ENCODE measurements around the gene ATP1A3. TPM values are rescaled to one million over a fixed set of nuclear protein-coding genes. Genes with fewer than 3 reads are reported as not detected.

Gene ATP1A3
- total RNA-seq, 1 experiment from 2014 or later: 34.2 TPM

- ChIA-PET CTCF (no interaction called here), POLR2A (no interaction called here)
- ATAC-seq (no peak), DNase-seq (ENCODE audit: low spot score) (no peak)
- Mint-ChIP-seq H3K36me3 (no peaks in the 10 kb centered on the region; the same call in 1 of the 2 replicates), H3K4me3 (no peak overlapping the region), H3K27ac (no peak overlapping the region), H3K4me1 (peaks cover 18% of the 10 kb centered on the region), H3K9me3 (no peaks in the 10 kb centered on the region), H3K27me3 (ENCODE audit: low read depth) (peaks cover 2% of the 10 kb centered on the region)
- no peak for TF ChIP-seq ZNF121 (CRISPR knock-in tag; IDR thresholded peaks at IDR 0.05)
- no peak for TF ChIP-seq FOXJ3 (CRISPR knock-in tag; IDR thresholded peaks at IDR 0.05; ENCODE audit: borderline replicate concordance)
- TF ChIP-seq, protein P1, sequence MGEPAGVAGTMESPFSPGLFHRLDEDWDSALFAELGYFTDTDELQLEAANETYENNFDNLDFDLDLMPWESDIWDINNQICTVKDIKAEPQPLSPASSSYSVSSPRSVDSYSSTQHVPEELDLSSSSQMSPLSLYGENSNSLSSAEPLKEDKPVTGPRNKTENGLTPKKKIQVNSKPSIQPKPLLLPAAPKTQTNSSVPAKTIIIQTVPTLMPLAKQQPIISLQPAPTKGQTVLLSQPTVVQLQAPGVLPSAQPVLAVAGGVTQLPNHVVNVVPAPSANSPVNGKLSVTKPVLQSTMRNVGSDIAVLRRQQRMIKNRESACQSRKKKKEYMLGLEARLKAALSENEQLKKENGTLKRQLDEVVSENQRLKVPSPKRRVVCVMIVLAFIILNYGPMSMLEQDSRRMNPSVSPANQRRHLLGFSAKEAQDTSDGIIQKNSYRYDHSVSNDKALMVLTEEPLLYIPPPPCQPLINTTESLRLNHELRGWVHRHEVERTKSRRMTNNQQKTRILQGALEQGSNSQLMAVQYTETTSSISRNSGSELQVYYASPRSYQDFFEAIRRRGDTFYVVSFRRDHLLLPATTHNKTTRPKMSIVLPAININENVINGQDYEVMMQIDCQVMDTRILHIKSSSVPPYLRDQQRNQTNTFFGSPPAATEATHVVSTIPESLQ (CRISPR knock-in tag; IDR thresholded peaks at IDR 0.05): no peak
- TF ChIP-seq ZBTB21 (CRISPR knock-in tag; IDR thresholded peaks at IDR 0.05; ENCODE audit: borderline replicate concordance): no peak
- TF ChIP-seq TEAD4 (CRISPR knock-in tag; IDR thresholded peaks at IDR 0.05): no peak
- no peak for TF ChIP-seq ZNF138 (CRISPR knock-in tag; conservative IDR thresholded peaks at IDR 0.05)
- no peak for TF ChIP-seq RORB (CRISPR knock-in tag; IDR thresholded peaks at IDR 0.05)
- TF ChIP-seq KAT7 (CRISPR knock-in tag; IDR thresholded peaks at IDR 0.05; ENCODE audit: borderline replicate concordance): no peak
- no peak for TF ChIP-seq ZNF416 (CRISPR knock-in tag; IDR thresholded peaks at IDR 0.05)
- no peak for TF ChIP-seq IRF1 (CRISPR knock-in tag; IDR thresholded peaks at IDR 0.05)
- TF ChIP-seq, protein P2, sequence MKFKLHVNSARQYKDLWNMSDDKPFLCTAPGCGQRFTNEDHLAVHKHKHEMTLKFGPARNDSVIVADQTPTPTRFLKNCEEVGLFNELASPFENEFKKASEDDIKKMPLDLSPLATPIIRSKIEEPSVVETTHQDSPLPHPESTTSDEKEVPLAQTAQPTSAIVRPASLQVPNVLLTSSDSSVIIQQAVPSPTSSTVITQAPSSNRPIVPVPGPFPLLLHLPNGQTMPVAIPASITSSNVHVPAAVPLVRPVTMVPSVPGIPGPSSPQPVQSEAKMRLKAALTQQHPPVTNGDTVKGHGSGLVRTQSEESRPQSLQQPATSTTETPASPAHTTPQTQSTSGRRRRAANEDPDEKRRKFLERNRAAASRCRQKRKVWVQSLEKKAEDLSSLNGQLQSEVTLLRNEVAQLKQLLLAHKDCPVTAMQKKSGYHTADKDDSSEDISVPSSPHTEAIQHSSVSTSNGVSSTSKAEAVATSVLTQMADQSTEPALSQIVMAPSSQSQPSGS (CRISPR knock-in tag; IDR thresholded peaks at IDR 0.05; ENCODE audit: borderline replicate concordance, low read depth): no peak
- TF ChIP-seq MXD4 (CRISPR knock-in tag; IDR thresholded peaks at IDR 0.05; ENCODE audit: borderline replicate concordance): no peak
- TF ChIP-seq ESRRA (CRISPR knock-in tag; IDR thresholded peaks at IDR 0.05; ENCODE audit: borderline replicate concordance): no peak
- no peak for TF ChIP-seq FOXP4 (CRISPR knock-in tag; IDR thresholded peaks at IDR 0.05)
- no peak for TF ChIP-seq ETV6 (CRISPR knock-in tag; IDR thresholded peaks at IDR 0.05)
- TF ChIP-seq, protein P3, sequence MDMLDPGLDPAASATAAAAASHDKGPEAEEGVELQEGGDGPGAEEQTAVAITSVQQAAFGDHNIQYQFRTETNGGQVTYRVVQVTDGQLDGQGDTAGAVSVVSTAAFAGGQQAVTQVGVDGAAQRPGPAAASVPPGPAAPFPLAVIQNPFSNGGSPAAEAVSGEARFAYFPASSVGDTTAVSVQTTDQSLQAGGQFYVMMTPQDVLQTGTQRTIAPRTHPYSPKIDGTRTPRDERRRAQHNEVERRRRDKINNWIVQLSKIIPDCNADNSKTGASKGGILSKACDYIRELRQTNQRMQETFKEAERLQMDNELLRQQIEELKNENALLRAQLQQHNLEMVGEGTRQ (CRISPR knock-in tag; IDR thresholded peaks at IDR 0.05): no peak
- TF ChIP-seq, protein P4, sequence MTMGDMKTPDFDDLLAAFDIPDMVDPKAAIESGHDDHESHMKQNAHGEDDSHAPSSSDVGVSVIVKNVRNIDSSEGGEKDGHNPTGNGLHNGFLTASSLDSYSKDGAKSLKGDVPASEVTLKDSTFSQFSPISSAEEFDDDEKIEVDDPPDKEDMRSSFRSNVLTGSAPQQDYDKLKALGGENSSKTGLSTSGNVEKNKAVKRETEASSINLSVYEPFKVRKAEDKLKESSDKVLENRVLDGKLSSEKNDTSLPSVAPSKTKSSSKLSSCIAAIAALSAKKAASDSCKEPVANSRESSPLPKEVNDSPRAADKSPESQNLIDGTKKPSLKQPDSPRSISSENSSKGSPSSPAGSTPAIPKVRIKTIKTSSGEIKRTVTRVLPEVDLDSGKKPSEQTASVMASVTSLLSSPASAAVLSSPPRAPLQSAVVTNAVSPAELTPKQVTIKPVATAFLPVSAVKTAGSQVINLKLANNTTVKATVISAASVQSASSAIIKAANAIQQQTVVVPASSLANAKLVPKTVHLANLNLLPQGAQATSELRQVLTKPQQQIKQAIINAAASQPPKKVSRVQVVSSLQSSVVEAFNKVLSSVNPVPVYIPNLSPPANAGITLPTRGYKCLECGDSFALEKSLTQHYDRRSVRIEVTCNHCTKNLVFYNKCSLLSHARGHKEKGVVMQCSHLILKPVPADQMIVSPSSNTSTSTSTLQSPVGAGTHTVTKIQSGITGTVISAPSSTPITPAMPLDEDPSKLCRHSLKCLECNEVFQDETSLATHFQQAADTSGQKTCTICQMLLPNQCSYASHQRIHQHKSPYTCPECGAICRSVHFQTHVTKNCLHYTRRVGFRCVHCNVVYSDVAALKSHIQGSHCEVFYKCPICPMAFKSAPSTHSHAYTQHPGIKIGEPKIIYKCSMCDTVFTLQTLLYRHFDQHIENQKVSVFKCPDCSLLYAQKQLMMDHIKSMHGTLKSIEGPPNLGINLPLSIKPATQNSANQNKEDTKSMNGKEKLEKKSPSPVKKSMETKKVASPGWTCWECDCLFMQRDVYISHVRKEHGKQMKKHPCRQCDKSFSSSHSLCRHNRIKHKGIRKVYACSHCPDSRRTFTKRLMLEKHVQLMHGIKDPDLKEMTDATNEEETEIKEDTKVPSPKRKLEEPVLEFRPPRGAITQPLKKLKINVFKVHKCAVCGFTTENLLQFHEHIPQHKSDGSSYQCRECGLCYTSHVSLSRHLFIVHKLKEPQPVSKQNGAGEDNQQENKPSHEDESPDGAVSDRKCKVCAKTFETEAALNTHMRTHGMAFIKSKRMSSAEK (CRISPR knock-in tag; IDR thresholded peaks at IDR 0.05; ENCODE audit: borderline replicate concordance): no peak
- no peak for TF ChIP-seq OVOL2 (CRISPR knock-in tag; IDR thresholded peaks at IDR 0.05; ENCODE audit: borderline replicate concordance)
- no peak for TF ChIP-seq PRDM15 (CRISPR knock-in tag; IDR thresholded peaks at IDR 0.05)
Measured at GRCh38 chr19:41955521-41955920, 38.5 kb downstream of the ATP1A3 start.

Data from WTC11 (cell line).